Astrocyte (in vitro differentiated cells and primary cell): ENCODE data around the gene POLD3.

Source experiments
- EZH2 ChIP-seq: IDR thresholded peaks from 2 replicates; pipeline ENCODE4 v1.6.1; 2012; ENCODE audit warnings: mild to moderate bottlenecking, low read length, inconsistent platforms; ENCODE audit not compliant: insufficient read depth
- TF ChIP-seq, protein P1 (sequence below): IDR thresholded peaks from 2 replicates; pipeline ENCODE4 v1.5.1; 2011; ENCODE audit warnings: low read depth, mild to moderate bottlenecking, inconsistent platforms, low read length, moderate library complexity; ENCODE audit not compliant: insufficient read depth

DNA sequence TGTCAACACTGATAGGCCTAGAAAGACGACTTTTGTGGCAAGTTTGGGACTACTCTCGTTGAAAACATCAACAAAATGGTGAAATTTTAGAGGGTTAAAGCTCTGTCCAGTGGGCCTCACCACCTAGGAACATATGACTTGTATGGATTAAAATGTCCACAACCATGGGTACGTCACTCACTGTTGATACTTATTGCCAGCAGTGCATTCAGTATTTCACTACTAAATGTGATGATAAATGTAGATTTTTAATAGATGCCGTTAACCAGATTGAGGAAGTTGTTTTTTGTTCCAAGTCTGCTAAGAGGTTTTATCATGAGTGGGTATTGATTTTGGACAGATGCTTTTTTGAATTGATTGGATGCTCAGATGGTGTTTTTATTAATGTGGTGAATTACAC, 33.7 kb downstream of the POLD3 start:
- TF ChIP-seq, protein P1, sequence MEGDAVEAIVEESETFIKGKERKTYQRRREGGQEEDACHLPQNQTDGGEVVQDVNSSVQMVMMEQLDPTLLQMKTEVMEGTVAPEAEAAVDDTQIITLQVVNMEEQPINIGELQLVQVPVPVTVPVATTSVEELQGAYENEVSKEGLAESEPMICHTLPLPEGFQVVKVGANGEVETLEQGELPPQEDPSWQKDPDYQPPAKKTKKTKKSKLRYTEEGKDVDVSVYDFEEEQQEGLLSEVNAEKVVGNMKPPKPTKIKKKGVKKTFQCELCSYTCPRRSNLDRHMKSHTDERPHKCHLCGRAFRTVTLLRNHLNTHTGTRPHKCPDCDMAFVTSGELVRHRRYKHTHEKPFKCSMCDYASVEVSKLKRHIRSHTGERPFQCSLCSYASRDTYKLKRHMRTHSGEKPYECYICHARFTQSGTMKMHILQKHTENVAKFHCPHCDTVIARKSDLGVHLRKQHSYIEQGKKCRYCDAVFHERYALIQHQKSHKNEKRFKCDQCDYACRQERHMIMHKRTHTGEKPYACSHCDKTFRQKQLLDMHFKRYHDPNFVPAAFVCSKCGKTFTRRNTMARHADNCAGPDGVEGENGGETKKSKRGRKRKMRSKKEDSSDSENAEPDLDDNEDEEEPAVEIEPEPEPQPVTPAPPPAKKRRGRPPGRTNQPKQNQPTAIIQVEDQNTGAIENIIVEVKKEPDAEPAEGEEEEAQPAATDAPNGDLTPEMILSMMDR = no peak
- TF ChIP-seq EZH2 = no peak
